NOMO-1 treated with dmso at 0.1 percent for 144 hours (cell line): Measurements from ENCODE around the gene NFIA.
A peak's percentile ranks its signal among the peaks of the same experiment; 100 is the strongest.

Source experiments
- DNase-seq: peaks from one replicate; lab custom pipeline; 2025; ENCODE audit not compliant: unreplicated experiment; lab: John Stamatoyannopoulos, UW

NFIA gene

GRCh38 chr1:61240878-61241277, 158.5 kb downstream of the NFIA start:
- DNase-seq: no peak

GRCh38 chr1:61241411-61241838, 159.1 kb downstream of the NFIA start:
- DNase-seq: no peak

GRCh38 chr1:61241973-61242381, 159.6 kb downstream of the NFIA start:
- no peak for DNase-seq

GRCh38 chr1:61244114-61244513, 161.8 kb downstream of the NFIA start:
- no peak for DNase-seq

GRCh38 chr1:61245696-61246400, 163.5 kb downstream of the NFIA start:
- no peak for DNase-seq

DNA sequence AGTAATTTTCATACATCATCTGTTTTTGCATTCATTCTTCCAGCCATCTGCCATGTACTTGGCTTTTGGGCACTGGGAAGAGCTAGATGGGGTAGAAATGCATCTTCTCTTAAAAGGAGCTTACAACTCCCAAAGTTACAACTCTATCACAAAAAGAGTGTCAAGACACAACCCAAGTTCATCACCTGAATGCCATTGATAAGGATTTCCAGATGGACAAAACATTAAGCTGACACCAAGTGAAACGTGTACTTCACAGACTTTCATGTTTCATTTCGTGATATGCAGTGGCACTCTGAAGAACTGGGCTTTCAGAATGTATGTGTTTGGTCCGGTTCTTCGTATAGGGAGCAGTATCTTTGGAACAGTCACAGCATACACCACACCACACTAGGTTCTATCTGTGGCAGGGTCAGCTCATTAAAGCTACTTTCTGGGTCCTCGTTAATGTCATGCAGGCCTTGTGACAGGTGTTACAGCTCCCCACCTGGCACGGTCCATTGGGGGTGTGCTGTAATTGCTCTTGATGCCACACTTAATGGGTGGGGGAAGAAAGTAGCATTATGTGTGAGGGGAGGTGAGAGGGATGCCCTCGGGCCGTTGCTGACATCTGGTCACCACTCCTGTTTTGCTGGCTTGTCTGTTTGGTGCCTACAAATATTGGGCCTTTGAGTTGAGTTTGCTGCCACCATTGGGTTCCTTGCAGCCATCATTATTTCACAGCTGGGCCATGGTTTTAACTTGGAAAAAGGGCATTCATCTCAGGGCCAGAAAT, 164.9 kb downstream of the NFIA start:
- DNase-seq: no peak

GRCh38 chr1:61247881-61248752, 165.8 kb downstream of the NFIA start:
- peak; percentile 31 for DNase-seq

DNA sequence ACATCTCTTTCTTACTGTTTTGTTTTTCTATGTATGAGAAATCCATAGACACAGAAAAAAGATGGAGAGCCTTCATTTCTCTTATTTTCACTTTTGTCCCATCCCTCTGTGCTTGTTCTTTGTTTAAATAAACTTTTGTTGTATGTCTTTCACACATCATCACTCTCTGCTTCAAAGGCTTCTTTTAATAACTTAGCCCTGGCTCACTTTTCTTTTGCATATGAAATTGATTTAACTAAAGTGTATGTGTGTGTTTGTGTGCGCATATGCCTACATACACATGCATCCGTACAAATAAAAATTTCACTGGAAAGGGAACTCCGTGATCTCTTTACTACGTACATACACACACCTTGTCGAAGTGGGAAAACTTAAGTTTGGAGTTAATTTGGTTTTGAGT, 168.6 kb downstream of the NFIA start:
- DNase-seq: no peak

- DNase-seq: peak; percentile 83
Measured at GRCh38 chr1:61253059-61253735, 170.8 kb downstream of the NFIA start.

GRCh38 chr1:61253912-61254633, 171.7 kb downstream of the NFIA start:
- peak; percentile 8 for DNase-seq

DNA sequence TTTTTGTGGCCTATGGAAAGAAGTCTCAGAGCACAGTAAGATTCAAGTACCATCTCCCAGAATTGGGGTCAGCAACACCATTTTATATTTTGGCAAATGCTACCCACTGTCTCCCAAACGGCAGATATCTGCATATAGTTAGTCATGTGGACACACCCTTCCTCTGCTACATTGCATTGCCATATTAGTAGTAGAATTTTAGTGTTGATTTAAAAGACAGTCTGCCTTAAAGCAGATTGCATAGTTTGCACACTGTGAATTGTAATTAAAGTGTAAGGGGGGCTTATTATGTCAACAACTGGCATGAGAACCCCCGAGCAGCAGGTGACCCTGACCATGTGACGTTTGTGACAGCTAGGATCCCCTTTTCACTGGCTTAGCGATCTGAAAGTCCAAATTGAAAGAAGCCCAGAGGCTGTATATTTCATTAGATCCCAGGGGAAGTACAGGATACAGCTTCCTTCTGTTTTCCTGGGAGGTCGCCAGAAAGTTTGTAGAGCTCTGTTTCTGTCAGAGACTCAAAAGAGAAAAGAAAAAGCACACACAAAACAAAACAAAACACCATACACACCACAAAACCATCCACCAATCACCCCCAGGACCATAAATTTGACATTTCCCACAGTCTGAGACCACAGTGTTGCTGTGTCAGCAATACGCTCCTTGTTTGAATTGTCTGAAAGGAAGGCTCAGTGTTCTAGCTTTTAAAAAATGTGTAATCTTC, 172.4 kb downstream of the NFIA start:
- peak; percentile 28 for DNase-seq

GRCh38 chr1:61255358-61255703, 173.0 kb downstream of the NFIA start:
- peak; percentile 36 for DNase-seq

- no peak for DNase-seq
Measured at GRCh38 chr1:61259379-61260148, 177.2 kb downstream of the NFIA start.

GRCh38 chr1:61260171-61260570, 177.8 kb downstream of the NFIA start:
- DNase-seq: no peak

DNA sequence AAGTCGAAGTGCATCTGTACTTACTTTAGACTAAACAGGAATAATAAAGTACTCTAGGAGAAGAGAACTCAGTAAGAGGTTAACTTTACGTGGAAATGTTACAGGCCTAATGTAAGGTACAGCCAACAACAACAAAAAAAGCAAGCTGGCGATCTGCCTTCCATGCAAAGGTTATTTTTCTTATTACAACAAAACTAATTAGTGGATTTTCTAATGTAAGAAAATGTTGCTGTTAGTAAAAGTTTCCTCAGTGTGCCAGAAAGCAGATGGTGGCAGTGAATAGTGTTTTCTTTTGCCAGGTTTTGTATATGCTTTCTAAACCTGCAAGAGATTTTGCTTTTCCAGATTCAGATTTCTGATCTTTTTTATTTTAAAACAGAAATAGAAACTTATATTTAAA, 179.2 kb downstream of the NFIA start:
- DNase-seq: no peak

GRCh38 chr1:61263905-61264824, 181.8 kb downstream of the NFIA start:
- DNase-seq: no peak

DNA sequence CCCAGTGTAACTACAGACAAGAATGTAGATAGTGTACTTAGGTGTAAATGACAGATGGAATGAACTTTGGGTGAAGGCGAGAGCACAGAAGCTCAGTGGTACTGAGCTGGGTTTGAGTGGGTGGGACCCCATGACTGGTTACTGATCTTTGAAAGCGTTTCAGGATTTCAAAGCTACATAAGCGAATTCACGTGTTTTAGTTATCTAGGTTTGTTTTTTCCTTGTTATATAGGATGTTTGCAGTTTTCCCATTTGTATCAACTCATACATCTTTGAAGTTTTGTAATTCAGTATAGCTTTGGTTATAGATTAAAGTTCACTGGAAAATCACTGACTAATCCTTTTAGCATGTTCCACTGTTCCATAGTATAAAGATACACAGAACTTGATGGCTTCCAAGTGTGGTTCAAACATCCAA, 182.5 kb downstream of the NFIA start:
- DNase-seq: no peak

DNA sequence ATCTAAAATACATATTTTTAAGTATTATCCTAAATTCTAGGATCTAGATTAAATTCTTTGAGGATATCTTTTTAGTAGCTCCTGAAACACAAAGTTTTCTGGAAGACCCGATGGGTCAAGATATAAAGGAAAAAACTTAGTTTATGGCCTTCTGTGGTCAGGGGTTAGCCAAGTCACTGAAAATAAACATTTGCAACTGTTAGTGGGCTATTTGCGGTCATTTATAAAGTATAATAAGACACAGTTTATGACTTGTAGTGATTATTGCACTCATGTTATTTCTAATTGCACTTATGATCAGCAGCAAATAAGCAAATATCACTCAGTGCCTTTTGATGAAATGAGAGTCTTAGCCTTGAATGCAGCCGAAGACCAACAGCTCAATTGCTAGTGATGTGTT, 183.3 kb downstream of the NFIA start:
- no peak for DNase-seq
